Caco-2 (cell line): Measurements from ENCODE around the gene ZNF649. TPM values are rescaled to one million over a fixed set of nuclear protein-coding genes. Genes with fewer than 3 reads are reported as not detected.
A peak's percentile ranks its signal among the peaks of the same experiment; 100 is the strongest.

Experiments used
- BruUV-seq: library from RNA; stranded (reverse); fragments of 400-500 nt; replicated peaks from 2 replicates; lab custom pipeline; 2021; lab: Mats Ljungman, UMichigan
- CTCF ChIA-PET: fragments of 300-600 bp; sonication (Branson Sonifier 250); formaldehyde crosslinking; loops from one replicate; lab custom pipeline; 2022; ENCODE audit warnings: antibody characterized with exemption; lab: Charles Lee
- POLR2A ChIA-PET: fragments of 300-600 bp; sonication (Branson Sonifier 250); formaldehyde crosslinking; loops from one replicate; lab custom pipeline; 2022; ENCODE audit warnings: antibody characterized with exemption; lab: Charles Lee
- DNase-seq, 2 experiments: peaks; one replicate each; pipeline versions ENCODE4 v3.0.0 to v3.0.0-alpha.2; 2020 to 2022
- H3K27me3 ChIP-seq: replicated peaks from 2 replicates; pipeline ENCODE4 v1.6.0; 2011; ENCODE audit warnings: low read length; ENCODE audit not compliant: control insufficient read depth, insufficient read depth
- H3K36me3 ChIP-seq: 2 replicates; pipeline ENCODE4 v1.5.1; 2011; ENCODE audit warnings: low read length; ENCODE audit not compliant: control insufficient read depth, insufficient read depth
- H3K4me1 ChIP-seq: fragments of 250-450 bp; sonication (Bioruptor Pico); 2 replicates; pipeline ENCODE4 v1.5.1; 2020; ENCODE audit warnings: mild to moderate bottlenecking
- H3K4me3 ChIP-seq: 2 replicates; pipeline ENCODE4 v1.5.1; 2011; ENCODE audit warnings: low read depth, mild to moderate bottlenecking, control low read depth, low read length
- H3K9me3 ChIP-seq: fragments of 250-450 bp; sonication (Bioruptor Pico); 2 replicates; pipeline ENCODE4 v1.5.1; 2020; ENCODE audit warnings: mild to moderate bottlenecking, moderate library complexity
- H3K27ac Mint-ChIP-seq: one replicate; pipeline ENCODE4 v1.8.0; 2022; ENCODE audit warnings: mixed read lengths; ENCODE audit not compliant: unreplicated experiment
- H3K27me3 Mint-ChIP-seq: one replicate; pipeline ENCODE4 v1.8.0; 2022; ENCODE audit warnings: mixed read lengths; ENCODE audit not compliant: insufficient read depth, unreplicated experiment
- H3K36me3 Mint-ChIP-seq: one replicate; pipeline ENCODE4 v1.8.0; 2022; ENCODE audit warnings: mild to moderate bottlenecking, mixed read lengths; ENCODE audit not compliant: insufficient read depth, unreplicated experiment
- H3K4me1 Mint-ChIP-seq: one replicate; pipeline ENCODE4 v1.8.0; 2022; ENCODE audit warnings: low read depth, mixed read lengths; ENCODE audit not compliant: unreplicated experiment
- H3K4me3 Mint-ChIP-seq: one replicate; pipeline ENCODE4 v1.8.0; 2022; ENCODE audit warnings: mild to moderate bottlenecking, moderate library complexity, mixed read lengths; ENCODE audit not compliant: unreplicated experiment
- H3K9me3 Mint-ChIP-seq: one replicate; pipeline ENCODE4 v1.8.0; 2022; ENCODE audit warnings: mixed read lengths; ENCODE audit not compliant: unreplicated experiment
- intact Hi-C: fragments of 100-400 bp; cut with micrococcal nuclease; formaldehyde crosslinking; loops from one replicate; pipeline ENCODE4 v1.10.0; 2022; ENCODE audit not compliant: unreplicated experiment
- total RNA-seq: library from RNA; stranded (reverse); gene quantifications from 2 replicates; pipeline ENCODE4 v1.2.3, GENCODE V29; 2022
- TF ChIP-seq, protein P1 (sequence below), 2 experiments: fragments of 200-600 bp in 1 of 2; IDR thresholded peaks; 1 replicate in 1 of 2; 2 replicates in 1 of 2; pipeline versions ENCODE4 v1.5.1 to v1.8.0; 2011 to 2022; ENCODE audit warnings: antibody characterized with exemption in 1 of 2, control low read depth in 1 of 2, inconsistent platforms in 1 of 2, low read depth in 1 of 2, low read length in 1 of 2, mild to moderate bottlenecking in 1 of 2, moderate library complexity in 1 of 2; ENCODE audit not compliant: insufficient read depth in 1 of 2, severe bottlenecking in 1 of 2, unreplicated experiment in 1 of 2

Gene ZNF649
- total RNA-seq, 1 experiment from 2014 or later = 7.9 TPM

DNA sequence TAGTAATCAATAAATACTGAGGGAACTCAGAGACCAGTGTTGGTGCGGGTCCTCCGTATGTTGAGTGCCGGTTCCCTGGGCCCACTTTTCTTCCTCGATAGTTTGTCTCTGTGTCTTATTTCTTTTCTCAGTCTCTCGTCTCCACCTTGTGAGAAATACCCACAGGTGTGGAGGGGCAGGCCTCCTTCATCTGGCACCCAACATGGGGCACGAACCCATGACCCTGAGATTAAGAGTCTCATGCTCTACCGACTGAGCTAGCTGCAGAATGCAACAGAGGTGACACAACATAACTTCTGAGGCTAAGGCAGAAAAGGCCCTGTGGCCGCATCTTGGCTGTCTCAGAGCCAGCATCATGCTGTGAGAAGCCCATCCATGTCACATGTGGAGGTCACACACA is 17.1 kb upstream of the ZNF649 start:
- TF ChIP-seq, protein P1, sequence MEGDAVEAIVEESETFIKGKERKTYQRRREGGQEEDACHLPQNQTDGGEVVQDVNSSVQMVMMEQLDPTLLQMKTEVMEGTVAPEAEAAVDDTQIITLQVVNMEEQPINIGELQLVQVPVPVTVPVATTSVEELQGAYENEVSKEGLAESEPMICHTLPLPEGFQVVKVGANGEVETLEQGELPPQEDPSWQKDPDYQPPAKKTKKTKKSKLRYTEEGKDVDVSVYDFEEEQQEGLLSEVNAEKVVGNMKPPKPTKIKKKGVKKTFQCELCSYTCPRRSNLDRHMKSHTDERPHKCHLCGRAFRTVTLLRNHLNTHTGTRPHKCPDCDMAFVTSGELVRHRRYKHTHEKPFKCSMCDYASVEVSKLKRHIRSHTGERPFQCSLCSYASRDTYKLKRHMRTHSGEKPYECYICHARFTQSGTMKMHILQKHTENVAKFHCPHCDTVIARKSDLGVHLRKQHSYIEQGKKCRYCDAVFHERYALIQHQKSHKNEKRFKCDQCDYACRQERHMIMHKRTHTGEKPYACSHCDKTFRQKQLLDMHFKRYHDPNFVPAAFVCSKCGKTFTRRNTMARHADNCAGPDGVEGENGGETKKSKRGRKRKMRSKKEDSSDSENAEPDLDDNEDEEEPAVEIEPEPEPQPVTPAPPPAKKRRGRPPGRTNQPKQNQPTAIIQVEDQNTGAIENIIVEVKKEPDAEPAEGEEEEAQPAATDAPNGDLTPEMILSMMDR (IDR thresholded peaks at IDR 0.05; ENCODE audit: insufficient read depth in 1 of 2, low read depth in 1 of 2, low read length in 1 of 2, severe bottlenecking in 1 of 2, unreplicated experiment in 1 of 2) = no peak
- Histone ChIP-seq H3K36me3 (no peaks in the 10 kb centered on the region), H3K4me3 (no peak overlapping the region), H3K27me3 (no peaks in the 10 kb centered on the region), H3K9me3 (peaks cover 56% of the 10 kb centered on the region), H3K4me1 (no peaks in the 10 kb centered on the region)
- H3K27ac Mint-ChIP-seq = no peak overlapping the region
- intact Hi-C loops = no loop called here
- no peaks in the 10 kb centered on the region for H3K27me3 Mint-ChIP-seq
- H3K4me3 Mint-ChIP-seq = no peak overlapping the region
- CTCF ChIA-PET = no interaction called here
- POLR2A ChIA-PET = no interaction called here
- DNase-seq = peak in 1 of 2 experiments; percentile 31
- H3K9me3 Mint-ChIP-seq = peaks cover 47% of the 10 kb centered on the region
- BruUV-seq = no TSS peak
- peaks cover 8% of the 10 kb centered on the region for H3K36me3 Mint-ChIP-seq
- H3K4me1 Mint-ChIP-seq = no peaks in the 10 kb centered on the region

DNA sequence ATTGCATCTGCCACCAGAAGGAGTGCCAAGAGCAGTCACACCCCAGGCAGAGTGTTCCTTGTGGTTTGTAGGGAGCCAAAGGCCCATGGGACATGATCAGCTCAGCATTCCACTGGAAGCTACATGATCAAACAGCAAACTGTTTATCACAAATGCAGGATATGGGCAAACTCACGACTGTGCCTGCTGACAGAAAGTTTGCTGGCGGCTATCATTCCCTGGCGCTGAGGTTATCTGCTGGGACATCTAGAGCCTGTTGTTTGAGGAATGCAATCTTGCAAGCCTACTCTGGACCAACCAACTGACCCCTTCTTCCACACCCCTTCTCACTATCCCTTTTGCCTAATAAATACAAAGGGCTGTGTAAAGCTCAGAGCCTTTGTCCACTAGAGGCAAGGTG is 14.8 kb upstream of the ZNF649 start:
- intact Hi-C loops = no loop called here
- no peak overlapping the region for H3K4me3 Mint-ChIP-seq
- H3K9me3 Mint-ChIP-seq = peaks cover 60% of the 10 kb centered on the region
- no peaks in the 10 kb centered on the region for H3K4me1 Mint-ChIP-seq
- Histone ChIP-seq H3K4me3 (no peak overlapping the region), H3K36me3 (no peaks in the 10 kb centered on the region), H3K4me1 (no peaks in the 10 kb centered on the region), H3K27me3 (no peaks in the 10 kb centered on the region), H3K9me3 (peaks cover 61% of the 10 kb centered on the region)
- CTCF ChIA-PET = no interaction called here
- no peaks in the 10 kb centered on the region for H3K36me3 Mint-ChIP-seq
- BruUV-seq = no TSS peak
- TF ChIP-seq, protein P1 (IDR thresholded peaks at IDR 0.05; ENCODE audit: insufficient read depth in 1 of 2, low read depth in 1 of 2, low read length in 1 of 2, severe bottlenecking in 1 of 2, unreplicated experiment in 1 of 2) = no peak
- no peak for DNase-seq
- H3K27ac Mint-ChIP-seq = no peak overlapping the region
- POLR2A ChIA-PET = no interaction called here
- H3K27me3 Mint-ChIP-seq = no peaks in the 10 kb centered on the region

DNA sequence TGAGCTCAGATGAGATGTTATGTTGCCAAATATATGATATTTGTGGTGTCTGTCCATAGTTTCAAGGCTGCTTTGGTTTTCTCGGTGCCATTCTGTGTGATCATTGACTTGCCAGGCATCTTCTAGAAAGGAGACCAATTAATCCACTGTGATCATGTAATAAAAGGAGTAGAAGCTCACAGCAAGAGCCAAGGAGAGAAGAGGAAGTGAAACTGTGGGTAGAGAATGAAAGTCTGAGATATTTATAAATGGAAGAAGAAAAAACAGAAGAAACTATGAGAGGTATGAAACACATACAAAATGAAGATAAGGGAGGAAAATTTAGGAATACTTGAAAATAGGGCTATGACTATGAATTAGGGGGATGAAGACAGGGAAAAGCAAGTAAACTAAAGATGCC is 11.3 kb upstream of the ZNF649 start:
- H3K36me3 ChIP-seq = no peaks in the 10 kb centered on the region
- Mint-ChIP-seq H3K27me3 (no peaks in the 10 kb centered on the region), H3K4me1 (no peaks in the 10 kb centered on the region), H3K9me3 (peaks cover 62% of the 10 kb centered on the region), H3K27ac (no peak overlapping the region), H3K4me3 (no peak overlapping the region), H3K36me3 (no peaks in the 10 kb centered on the region)
- peaks cover 42% of the 10 kb centered on the region for H3K9me3 ChIP-seq
- TF ChIP-seq, protein P1 (IDR thresholded peaks at IDR 0.05; ENCODE audit: insufficient read depth in 1 of 2, low read depth in 1 of 2, low read length in 1 of 2, severe bottlenecking in 1 of 2, unreplicated experiment in 1 of 2) = no peak
- no peak for DNase-seq
- no peaks in the 10 kb centered on the region for H3K4me1 ChIP-seq
- CTCF ChIA-PET = no interaction called here
- POLR2A ChIA-PET = no interaction called here
- no peaks in the 10 kb centered on the region for H3K27me3 ChIP-seq
- BruUV-seq = no TSS peak
- intact Hi-C loops = no loop called here
- H3K4me3 ChIP-seq = no peak overlapping the region
